ENCODE results near the gene ELL2. TPM values are rescaled to one million over a fixed set of nuclear protein-coding genes. Genes with fewer than 3 reads are reported as not detected.

Gene ELL2
- total and polyA plus RNA-seq, 7 donors, result 16.2 to 59.8 (median 36.9) TPM

GRCh38 chr5:95835682-95836385, 125.8 kb downstream of the ELL2 start:
- Histone ChIP-seq H3K4me3 (peak overlapping the region; percentile 83), H3K36me3 (ENCODE audit: insufficient read depth in 1 of 2, low read depth in 1 of 2) (no peaks in the 10 kb centered on the region), H3K4me1 (peaks cover 40% of the 10 kb centered on the region), H3K27me3 (ENCODE audit: insufficient read depth in 3 of 3, low read length in 2 of 3) (no peaks in the 10 kb centered on the region), H3K27ac (peak overlapping the region; percentile 97), H3K9me3 (no peaks in the 10 kb centered on the region)
- intact Hi-C loops (cut with DNase I), result loop anchor here in 1 of 2 donors (2.0 kb wide), 1 partner anchor 13 kb away; the partner anchor contains the start of gene GLRX
- peak; percentile 5 to 27 (median 12) for ATAC-seq
- 17 to 34% (median 19%) methylated on average over 10 of the region's 10 CpGs for WGBS, 3 donors
- no peak for TF ChIP-seq CTCF (IDR thresholded peaks at IDR 0.05)
- DNase-seq, result peak in 1 of 2 donors; percentile 70

Other genes starting within 250 kb of the ELL2 start
- gene RHOBTB3, start 230.5 kb downstream of the ELL2 start, total RNA-seq, result 10 to 100 TPM; 44.0 to 86.0 (median 62.8) TPM
- gene RHOBTB3, start 230.5 kb downstream of the ELL2 start, polyA plus RNA-seq, result 10 to 100 TPM; 19.0 to 53.2 (median 21.4) TPM
- 100 to 1,000 TPM; 131 to 888 (median 651) TPM for gene GLRX, start 139.1 kb downstream of the ELL2 start, total RNA-seq
- gene GLRX, start 139.1 kb downstream of the ELL2 start, polyA plus RNA-seq, result 1,000 to 10,000 TPM; 1,121 to 3,024 (median 1,342) TPM

Data from psoas muscle (tissue), 8 donors.